MV-4-11 (cell line): ENCODE measurements around the gene FNDC3B.

ENCODE experiments used
- DNase-seq: peaks from one replicate; lab custom pipeline; 2025; lab: John Stamatoyannopoulos, UW

FNDC3B gene

DNA sequence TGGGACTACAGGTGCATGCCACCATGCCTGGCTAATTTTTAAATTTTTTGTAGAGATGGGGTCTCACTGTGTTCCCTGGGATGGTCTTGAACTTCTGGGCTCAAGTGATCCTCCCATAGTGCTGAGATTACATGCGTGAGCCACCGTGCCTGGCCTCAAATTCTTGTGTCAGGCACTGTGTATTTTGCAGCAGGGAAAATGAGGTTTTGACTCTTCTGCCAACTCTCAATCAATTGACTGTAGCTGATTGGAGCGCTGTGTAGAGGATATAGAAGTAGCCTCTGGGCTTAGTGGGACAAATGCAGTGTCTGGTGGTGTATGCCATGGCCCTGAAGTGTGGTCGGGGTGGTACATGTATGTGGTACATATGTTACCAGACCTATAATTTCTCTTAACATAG lies 152.3 kb downstream of the FNDC3B start:
- no peak for DNase-seq

DNA sequence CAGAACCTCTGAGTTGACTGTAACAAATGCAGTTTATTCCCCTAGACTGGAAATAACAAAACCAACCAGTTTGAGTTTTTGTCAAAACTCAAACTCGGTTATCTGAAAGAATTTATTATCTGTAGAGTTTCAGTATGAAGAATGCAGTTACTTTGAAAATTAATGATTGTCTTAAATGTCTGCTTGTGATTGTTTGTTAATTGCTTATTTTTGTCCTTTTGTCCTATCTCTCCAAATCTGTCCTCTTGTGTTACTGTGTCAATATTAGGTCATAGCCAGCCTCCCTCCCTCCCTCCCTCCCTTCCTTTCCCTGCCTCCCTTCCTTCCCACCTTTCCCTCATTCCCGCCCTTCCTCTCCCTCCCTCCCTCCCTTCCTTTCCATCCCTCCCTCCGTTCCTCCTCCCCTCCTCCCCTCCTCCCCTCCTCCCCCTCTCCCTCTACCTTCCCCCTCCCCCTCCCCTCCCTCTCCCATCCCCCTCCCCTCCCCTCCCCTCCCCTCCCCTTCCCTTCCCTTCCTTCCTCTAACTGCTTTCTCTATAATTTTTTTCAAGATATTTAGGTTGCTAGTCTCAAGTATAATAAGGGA lies 153.5 kb downstream of the FNDC3B start:
- no peak for DNase-seq

DNA sequence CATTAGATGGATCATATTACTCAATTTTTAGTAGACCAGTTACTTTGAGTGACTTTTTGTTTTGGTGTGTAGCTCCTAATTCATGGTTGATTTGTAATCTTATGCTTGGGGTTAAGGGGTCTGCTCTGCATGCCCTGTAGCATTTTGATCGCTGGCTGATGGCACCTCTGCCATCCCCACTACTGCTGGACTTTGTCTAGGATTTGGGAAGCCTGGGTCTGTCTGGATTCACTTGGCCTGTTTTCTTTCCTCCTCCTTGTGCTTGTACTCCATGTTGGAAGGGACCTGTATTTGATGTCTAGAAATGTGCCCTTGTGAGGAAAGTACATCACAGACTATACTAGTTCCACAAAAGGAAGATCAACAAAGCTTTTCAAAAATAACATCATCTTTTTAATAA lies 154.1 kb downstream of the FNDC3B start:
- DNase-seq = no peak

DNA sequence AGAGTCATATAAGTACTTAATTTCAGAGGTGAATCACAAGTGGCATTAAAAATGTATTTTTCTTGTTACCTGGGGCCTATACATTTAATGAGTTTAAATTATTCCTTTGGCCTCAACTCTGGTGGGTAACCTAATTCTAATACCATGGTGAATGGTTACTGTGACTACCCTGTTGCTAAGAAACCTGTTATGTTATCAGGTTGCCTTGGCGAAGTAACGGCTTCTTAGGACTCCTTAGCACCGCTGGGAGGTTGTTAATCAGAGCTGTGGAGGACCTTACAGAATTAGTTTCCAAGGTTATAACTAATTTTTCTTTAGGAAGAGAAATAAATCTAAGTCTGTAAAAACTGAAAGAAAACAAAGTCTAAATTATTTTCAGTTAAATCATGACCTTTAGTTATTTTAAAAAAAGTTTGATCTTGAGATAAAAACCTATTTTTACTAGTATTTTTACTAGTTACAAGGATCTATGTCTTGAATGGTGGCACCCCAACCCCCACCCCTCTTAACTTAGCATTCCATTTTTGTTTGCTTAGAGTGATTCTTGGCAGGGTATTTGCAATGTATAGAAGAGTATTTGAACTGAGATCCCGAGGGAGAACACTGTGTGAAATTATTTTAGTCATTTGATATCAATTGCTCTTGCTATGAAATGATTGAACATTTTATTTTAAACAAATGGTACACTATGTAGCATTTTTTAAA lies 155.5 kb downstream of the FNDC3B start:
- DNase-seq = peak; percentile 19

DNA sequence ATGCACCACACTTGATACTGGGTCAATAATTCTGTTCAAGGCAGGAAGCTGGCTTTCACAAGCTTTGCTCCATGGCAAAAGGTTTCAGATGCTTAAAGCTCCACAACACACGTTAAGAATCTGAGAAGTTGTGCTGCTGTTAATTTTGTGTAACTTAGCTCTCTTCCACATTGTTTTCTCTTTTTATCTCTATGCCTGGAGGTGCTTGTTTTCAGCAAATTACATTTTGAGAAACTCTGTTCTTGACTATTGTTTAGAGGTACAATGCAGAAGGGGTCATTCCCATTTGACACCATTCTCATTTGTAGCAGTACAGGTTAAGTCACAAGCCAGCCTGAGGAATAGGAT lies 156.0 kb downstream of the FNDC3B start:
- no peak for DNase-seq

DNA sequence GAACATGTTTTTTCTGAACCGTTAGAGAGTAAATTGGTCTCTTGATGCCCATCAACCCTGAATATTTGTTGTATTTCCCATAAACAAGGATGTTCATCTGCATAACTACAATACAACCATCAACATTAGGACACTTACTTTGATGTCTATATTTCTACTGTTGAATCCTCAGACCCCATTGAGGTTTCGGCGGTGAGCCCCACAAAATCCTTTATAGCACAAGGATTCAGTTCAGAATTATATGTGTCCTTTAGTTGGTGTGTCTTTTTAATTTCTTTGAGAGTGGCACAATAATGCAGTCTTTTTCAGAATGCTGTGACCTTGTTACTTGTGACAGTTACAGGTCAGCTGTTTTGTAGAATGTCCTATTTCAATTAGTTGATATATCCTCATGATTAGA lies 158.0 kb downstream of the FNDC3B start:
- no peak for DNase-seq

DNA sequence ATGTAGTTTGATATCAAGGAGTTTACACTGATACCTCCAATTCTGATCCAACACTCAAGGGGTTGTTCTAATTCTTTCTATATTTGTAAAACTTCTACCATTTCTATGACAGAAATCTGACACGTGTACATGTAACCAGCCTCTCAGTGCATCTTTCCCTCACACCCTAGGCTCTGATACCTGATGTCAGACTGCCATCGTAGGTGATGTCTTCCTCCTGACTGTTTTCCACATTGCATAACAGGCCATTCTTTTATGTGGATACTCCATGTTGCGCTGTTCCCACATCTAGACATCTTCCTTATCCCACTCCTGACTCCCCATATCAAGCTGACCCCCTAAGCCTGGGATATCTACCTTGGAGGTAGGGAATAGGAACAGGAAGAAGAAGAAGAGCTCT lies 159.1 kb downstream of the FNDC3B start:
- no peak for DNase-seq

DNA sequence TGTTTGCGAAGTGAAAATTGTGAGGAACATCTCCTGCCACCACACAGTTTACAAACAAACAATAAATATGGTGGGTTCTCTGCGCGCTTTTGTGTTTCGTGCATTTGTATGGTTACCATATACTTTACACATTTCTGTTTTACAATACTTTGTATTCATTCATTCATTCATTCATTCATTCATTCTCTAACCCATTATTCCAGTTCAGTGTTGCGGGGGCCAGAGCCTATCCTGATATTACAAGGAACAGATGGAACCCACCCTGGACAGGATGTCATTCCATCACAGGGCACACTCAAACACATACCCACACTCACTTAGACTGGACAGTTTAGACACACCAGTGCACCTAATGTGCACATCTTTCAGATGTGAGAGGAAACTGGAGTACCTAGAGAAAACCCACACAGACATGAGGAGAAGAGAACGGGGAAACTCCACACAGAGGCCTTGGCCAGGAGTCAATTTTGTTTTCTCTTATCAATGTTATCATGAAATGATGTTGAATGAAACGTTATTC lies 160.5 kb downstream of the FNDC3B start:
- no peak for DNase-seq

DNA sequence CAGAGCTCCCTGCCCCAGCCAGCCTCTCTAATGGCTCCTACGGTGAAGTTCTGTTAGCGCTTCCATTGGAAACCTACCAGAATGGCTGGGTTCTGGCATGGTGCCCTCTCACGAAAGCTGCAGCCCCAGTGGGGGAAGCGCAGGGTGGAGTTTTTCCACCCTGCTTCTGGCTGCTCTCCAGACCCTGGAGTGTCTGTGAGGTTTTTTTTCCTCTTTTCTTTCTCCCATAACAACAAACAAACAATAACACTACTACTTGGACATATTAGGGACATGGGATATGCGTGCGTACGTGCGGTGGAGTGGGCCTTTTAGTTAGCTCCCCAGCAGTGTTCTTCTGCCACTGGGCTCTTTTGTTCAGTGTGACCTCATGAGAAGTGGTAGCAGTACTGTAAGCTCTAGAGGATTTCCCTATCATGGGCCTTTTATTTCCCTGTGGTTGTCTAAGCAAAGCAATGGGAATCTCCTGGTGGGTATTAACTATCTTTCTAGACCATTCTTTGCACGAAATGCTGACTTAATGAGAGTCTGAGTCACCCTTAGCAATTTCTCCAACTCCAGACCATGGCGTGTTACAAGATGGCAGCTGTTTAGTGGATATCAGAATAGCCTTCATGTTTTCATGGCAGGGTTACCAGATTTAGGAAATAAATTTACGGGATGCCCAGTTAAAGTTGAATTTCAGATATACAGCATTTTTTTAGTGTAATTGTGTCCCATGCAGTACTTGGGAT lies 161.9 kb downstream of the FNDC3B start:
- no peak for DNase-seq

DNA sequence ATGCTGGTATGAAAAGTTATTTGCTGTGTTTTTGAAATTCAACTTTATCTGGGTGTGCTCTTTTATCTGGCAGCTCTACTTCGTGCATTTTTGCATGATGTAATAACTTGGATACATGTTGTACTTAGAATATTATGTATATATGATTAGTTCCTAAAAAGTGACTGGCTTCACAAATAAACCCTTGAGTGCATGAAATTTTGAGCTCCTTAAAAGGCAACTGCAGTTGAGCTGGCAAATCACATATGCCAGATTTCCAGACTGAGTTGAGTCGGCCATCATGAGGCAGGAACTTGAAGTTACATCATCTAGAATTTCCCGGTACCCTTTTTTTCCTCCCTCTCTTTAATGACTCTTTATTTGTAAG lies 162.5 kb downstream of the FNDC3B start:
- DNase-seq = peak; percentile 55

DNA sequence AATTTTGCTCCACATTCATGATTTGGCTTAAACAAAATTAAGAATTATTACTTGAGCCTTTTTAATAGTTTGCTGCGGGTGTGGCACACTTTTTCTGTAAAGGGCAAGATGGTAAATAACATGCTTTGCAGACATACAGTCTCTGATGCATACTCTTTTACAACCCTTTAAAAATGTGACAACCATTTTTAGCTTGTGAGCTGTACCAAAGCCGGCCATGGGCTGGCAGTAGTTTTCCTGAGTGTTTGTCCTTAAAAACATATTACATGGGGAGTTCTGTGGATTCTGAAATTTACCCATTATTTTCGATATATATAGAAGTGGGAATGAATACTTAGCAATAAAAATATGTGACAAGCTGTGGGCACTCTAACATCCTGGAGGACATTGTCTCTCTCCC lies 163.4 kb downstream of the FNDC3B start:
- DNase-seq = no peak

DNA sequence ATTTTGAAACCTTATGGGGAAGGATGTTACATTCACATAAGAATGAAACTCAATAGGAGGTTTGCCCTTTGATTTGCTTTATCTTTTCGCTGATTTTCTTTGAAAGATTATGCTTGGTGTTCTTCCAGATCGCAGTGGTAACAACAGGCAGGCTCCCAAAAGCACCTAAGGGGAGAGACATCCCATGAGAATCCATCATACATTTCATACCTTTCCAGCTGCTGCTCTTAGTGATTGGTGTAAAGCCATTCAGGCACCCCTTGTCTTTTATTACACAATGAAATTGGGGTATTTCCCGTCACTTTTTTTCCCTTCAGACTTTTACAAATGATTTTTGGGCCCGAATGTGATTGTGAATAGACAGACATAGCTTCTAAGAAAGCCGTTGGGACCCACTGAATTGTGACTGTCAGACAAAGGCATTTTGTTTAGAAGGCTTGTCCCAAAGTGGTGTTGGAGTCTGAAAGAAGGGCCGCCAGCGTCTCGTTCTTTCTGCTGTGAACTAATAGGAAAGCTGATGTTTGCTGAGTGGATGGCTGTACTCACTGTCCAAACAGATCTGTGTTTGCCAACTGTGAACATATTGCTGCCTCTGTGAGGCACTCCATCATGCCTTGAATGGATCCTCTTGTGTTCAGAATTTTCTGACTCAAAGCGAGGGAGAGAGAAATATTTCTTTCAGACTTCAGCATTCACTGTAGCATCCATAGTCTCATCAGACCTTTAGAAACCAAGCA lies 164.3 kb downstream of the FNDC3B start:
- no peak for DNase-seq

DNA sequence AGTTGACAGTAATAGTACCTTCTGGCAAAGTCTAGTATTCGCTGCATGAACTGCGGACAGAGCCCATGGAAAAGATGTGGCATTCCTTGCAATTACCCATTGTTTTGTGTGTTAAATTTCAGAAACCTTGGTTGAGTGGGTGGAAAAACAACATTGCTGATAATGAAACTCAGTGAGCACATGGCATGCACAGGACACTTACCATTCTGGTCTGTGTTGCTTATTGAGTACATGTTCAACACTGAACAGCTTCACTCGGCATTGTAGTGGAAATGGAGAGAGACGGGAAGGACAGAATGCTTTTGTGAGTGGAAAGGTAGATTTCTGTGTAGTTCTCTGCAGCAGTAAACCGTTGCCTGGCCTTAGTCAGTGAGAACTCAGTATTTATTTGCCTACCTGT lies 165.3 kb downstream of the FNDC3B start:
- DNase-seq = no peak

DNA sequence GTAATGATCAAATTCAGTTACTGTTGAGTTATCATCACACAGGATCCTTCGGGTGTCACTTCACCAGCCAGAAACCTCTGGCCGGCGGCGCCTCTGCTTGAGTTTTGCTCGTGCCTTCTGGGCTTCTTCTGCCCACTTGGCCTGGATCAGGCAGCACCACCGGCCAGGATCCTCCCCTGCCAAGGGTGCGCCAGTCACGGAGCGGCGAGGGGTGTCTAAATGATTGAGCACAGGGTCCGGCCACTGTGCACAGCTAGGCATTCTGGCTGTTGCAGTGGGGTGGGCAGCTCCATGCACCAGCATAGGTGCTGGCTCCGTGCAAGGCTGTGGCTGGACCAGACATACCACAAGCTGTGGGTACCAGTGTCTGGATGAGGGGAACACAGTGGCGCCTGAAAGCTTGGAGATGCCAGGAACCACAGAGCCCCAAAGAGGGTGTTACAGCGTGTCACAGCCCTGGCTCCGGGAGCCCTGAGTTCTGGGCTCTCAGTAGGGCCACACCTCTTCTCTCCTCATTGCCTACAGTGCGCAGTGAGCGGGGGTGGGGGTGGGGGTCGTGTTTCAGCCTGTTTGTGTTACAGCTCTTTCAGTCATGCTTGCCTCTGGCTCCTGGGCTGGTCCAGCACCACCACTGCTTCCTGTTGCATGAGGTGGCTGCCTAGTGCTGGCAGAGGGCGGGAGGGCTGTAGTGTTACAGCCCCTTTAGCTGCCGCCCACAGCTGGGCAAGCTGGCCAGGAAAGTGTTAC lies 169.4 kb downstream of the FNDC3B start:
- DNase-seq = no peak

DNA sequence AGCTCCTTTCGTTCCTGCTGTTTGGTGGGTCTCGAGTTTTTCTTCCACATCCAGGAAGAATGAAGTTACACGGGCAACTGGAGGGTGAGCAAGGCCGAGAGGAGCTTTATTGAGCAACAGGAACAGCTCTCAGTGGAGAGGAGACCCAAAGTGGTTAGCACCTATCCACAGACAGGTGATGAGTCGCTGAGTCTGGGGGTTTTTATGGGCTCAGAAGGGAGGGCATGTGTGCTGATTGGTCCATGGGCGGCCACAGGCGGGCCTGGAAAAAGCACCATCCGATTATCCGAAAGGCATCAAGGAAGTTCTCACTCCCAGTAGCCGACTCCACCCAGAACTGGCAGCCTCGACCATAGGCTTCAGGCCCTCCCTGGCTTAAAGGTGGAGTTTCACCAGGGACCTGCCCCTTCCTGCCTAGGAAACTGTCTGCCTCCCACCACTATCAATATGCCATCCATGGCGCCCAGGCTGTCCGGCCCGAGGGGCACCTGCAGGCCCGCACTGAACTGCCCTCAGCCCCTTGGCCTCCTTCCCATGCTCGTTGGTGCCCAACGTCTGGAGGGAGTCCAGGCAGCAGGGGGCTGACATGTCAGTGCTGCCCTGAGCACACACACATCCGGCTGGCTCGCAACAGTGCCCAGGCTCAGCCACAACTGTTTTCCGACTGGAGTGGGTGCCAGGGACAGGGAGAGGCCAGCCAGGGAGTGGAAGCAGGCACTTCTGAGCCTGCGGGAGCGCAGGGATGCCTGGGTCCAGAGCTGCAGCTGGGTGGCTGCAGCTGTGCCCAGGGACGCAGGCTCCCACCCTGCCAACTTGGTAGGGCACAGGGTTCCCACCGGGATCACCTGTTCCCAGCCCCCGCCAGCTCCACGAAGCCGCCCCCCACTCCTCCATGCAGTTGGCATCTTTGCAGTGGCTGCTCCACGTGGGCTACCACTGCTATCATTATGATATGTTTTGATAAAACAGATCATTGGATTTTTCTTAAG lies 170.2 kb downstream of the FNDC3B start:
- DNase-seq = no peak

DNA sequence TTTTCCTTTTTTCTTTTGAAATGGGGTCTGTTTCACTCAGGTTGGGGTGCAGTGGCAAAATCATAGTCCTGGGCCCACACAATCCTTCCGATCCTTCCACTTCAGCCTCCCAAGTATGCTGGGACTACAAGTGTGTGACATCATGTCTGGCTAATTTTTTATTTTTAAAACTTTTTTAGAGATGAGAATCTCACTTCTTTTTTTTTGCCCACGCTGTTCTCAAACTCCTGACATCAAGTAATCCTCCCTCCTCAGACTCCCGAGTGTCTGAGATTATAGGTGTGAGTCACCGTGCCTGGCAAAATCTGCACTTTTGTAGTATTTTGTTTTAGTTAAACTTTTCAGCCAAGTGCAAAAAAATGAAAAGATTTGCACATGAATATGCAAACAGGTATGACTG lies 171.0 kb downstream of the FNDC3B start:
- DNase-seq = peak; percentile 40

DNA sequence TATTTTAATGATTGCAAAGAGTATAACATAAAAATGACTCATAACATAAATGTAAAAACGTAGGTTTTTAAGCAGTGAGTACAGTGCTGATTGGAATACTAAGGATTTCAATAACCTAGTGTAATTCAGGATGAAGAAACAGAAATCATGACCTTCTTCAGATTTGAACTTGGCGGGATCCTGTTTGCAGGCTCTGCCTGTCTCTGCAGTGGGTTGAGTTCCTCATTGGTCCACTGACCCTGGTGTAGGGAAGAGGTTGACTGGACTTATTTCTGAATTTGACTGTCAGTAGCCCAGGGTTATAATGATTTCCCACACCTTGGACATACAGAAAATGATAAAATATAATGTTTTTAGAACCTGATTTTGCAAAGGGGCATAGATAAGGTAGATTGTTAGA lies 171.7 kb downstream of the FNDC3B start:
- DNase-seq = no peak

DNA sequence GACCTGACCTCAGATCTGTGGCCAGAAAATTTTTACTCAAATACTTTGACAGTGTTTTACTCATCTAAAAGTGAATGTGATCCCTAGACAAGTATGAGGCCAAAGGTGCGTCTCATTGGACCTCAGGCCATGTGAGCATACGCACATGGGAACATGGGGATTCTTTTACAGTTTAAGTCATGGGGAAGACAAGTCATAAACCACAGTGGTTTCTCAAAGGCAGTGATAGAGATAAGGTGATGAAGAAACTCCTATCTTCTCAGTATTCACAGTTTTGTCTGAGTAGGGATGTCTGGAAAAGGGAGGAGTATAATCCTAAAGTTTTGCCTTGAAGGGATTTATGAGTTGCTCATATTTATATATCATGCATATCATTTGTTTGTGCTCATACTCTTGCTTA lies 173.8 kb downstream of the FNDC3B start:
- DNase-seq = no peak

DNA sequence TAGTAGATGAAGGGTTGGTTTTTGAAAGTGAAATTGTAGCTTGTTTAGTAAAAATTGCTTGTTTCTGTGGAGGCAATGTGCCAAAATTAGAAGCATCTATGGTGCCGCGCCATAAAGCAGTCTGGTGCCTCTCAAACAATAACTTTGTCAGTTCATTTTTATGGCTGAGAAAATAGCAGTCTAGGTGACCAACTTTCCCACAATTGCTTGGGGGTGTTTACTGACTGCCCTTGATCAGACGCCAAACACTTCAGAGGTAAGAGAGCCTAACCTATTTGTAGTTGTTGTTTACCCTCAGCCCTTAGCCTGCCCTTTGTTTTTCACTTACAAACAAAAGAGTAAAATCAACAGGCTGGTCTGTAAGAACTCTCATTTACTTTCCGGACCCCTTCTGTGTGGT lies 174.5 kb downstream of the FNDC3B start:
- no peak for DNase-seq

DNA sequence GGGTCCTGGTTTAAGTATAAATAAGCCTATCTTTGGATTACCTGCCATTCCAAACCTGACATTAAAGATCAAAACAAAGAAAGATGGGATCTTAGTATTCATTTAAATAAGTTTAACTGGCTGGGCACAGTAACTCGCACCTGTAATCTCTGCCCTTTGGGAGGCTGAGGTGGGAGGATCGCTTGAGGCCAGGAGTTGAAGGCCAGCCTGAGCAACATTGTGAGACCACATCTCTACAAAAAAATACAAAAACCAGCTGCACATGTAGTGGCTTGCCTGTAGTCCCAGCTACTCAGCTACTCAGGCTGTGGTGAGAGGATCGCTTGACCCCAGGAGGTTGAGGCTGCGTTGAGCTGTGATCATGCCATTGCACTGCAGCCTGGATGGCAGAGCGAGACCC lies 176.9 kb downstream of the FNDC3B start:
- no peak for DNase-seq

DNA sequence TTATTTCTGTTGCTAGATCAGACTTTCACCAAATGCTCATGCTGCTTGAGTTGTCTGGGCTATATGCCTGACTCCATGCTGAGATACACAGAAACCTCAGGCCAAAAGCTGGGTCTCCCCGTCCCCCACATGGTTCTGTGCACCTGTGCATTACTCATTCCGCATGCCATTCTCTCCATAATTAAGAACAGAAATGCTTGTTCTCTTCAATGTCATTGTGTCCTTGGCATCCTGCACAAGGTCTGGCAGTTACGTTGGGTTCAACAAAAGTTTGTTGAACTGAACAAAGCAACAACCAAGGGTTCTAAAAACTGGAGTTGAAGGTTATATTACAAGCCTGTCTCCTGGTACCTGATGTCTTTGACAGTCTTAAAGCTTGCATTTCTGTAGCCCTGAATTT lies 177.5 kb downstream of the FNDC3B start:
- DNase-seq = no peak
